ENCODE results near the gene TTLL3. TPM values are rescaled to one million over a fixed set of nuclear protein-coding genes. Genes with fewer than 3 reads are reported as not detected.

Gene TTLL3
- total RNA-seq, 1 donor, result 34.3 TPM

- no peak overlapping the region for H3K4me3 ChIP-seq (ENCODE audit: low read depth, low read length)
- no peak for TF ChIP-seq CTCF (IDR thresholded peaks at IDR 0.05; ENCODE audit: insufficient read depth, low read length)
- DNase-seq (ENCODE audit: low read depth), result no peak
These were observed 71.4 kb downstream of the TTLL3 start for GRCh38 chr3:9881441-9881840.

- no peak for TF ChIP-seq CTCF (IDR thresholded peaks at IDR 0.05; ENCODE audit: insufficient read depth, low read length)
- DNase-seq (ENCODE audit: low read depth), result peak; percentile 69
- no peak overlapping the region for H3K4me3 ChIP-seq (ENCODE audit: low read depth, low read length)
These were observed 73.9 kb downstream of the TTLL3 start for GRCh38 chr3:9883706-9884554.

- no peak overlapping the region for H3K4me3 ChIP-seq (ENCODE audit: low read depth, low read length)
- peak; percentile 83 for DNase-seq (ENCODE audit: low read depth)
- TF ChIP-seq CTCF (IDR thresholded peaks at IDR 0.05; ENCODE audit: insufficient read depth, low read length), result no peak
These were observed 74.6 kb downstream of the TTLL3 start for GRCh38 chr3:9884555-9885165.

Other genes with a start within 250 kb of the TTLL3 start
- 25.8 and 26.1 TPM in 2 replicates for gene MTMR14, start 160.8 kb upstream of the TTLL3 start, total RNA-seq (ENCODE audit: low replicate concordance)
- not detected in 2 replicates for gene CPNE9, start 106.4 kb upstream of the TTLL3 start, total RNA-seq (ENCODE audit: low replicate concordance)
- gene BRPF1, start 78.5 kb upstream of the TTLL3 start, total RNA-seq (ENCODE audit: low replicate concordance), result 7.8 and 13.9 TPM in 2 replicates
- 32.1 and 55.0 TPM in 2 replicates for gene OGG1, start 60.3 kb upstream of the TTLL3 start, total RNA-seq (ENCODE audit: low replicate concordance)
- gene CAMK1, start 40.3 kb upstream of the TTLL3 start, total RNA-seq (ENCODE audit: low replicate concordance), result 24.5 and 41.5 TPM in 2 replicates
- gene TADA3, start 17.8 kb upstream of the TTLL3 start, total RNA-seq (ENCODE audit: low replicate concordance), result 73.8 and 74.2 TPM in 2 replicates
- 78.4 and 198 TPM in 2 replicates for gene ARPC4, start 17.2 kb upstream of the TTLL3 start, total RNA-seq (ENCODE audit: low replicate concordance)
- gene RPUSD3, start 33.7 kb downstream of the TTLL3 start, total RNA-seq (ENCODE audit: low replicate concordance), result 21.3 and 25.8 TPM in 2 replicates
- not detected in 2 replicates for gene CIDEC, start 70.0 kb downstream of the TTLL3 start, total RNA-seq (ENCODE audit: low replicate concordance)
- gene JAGN1, start 80.3 kb downstream of the TTLL3 start, total RNA-seq (ENCODE audit: low replicate concordance), result 9.8 and 25.8 TPM in 2 replicates
- 1.5 and 3.1 TPM in 2 replicates for gene IL17RE, start 92.6 kb downstream of the TTLL3 start, total RNA-seq (ENCODE audit: low replicate concordance)
- 47.9 and 52.2 TPM in 2 replicates for gene IL17RC, start 106.8 kb downstream of the TTLL3 start, total RNA-seq (ENCODE audit: low replicate concordance)
- gene CRELD1, start 123.6 kb downstream of the TTLL3 start, total RNA-seq (ENCODE audit: low replicate concordance), result 7.2 and 13.2 TPM in 2 replicates
- 4.2 and 5.5 TPM in 2 replicates for gene PRRT3, start 142.1 kb downstream of the TTLL3 start, total RNA-seq (ENCODE audit: low replicate concordance)
- gene EMC3, start 176.6 kb downstream of the TTLL3 start, total RNA-seq (ENCODE audit: low replicate concordance), result 17.9 and 59.7 TPM in 2 replicates
- gene FANCD2, start 216.2 kb downstream of the TTLL3 start, total RNA-seq (ENCODE audit: low replicate concordance), result 2.2 and 26.8 TPM in 2 replicates